Stimulated activated CD8-positive, alpha-beta memory T cell treated with anti-CD3 and anti-CD28 coated beads, Interleukin-2, amount 100 ng/mL, for 1 hour (primary cell): Measurements from ENCODE around the gene PPM1L.

ENCODE experiments used
- DNase-seq, 2 donors: peaks; one replicate each; pipeline ENCODE4 v3.0.0-alpha.2; 2020; ENCODE audit warnings: low read depth in 2 of 2

PPM1L gene

DNA sequence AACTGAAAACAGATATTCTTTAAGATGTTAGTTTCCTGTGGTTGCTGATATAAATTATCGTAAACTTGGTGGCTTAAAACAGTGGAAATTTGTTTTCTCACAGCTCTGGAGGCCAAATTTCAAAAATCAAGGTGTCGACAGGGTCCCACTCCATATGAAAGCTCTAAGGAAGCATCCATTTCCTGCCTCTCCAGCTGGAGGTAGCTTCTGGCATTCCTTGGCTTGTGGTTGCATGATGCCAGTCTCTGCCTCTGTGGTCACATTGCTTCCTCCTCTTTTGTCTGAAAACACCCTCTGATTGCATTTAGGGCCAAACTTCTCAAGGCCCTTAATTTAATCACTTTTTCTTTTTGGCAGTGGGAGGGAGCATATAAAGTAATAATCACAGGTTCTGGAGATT is 96.8 kb downstream of the PPM1L start:
- DNase-seq, result no peak

DNA sequence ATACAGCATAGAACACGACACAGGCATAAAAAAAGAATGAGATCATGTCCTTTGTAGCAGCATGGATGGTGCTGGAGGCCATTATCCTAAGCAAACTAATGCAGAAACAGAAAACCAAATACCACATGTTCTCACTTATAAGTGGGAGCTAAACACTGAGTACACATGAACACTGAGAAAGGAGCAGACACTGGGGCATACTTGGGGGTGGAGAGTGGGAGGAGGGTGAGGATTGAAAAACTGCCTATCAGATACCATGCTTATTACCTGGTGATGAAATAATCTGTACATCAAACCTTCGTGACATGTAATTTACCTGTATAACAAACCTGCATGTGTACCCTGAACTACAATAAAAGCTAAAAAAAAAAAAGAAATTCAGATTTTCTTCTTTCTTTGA is 100.4 kb downstream of the PPM1L start:
- no peak for DNase-seq

DNA sequence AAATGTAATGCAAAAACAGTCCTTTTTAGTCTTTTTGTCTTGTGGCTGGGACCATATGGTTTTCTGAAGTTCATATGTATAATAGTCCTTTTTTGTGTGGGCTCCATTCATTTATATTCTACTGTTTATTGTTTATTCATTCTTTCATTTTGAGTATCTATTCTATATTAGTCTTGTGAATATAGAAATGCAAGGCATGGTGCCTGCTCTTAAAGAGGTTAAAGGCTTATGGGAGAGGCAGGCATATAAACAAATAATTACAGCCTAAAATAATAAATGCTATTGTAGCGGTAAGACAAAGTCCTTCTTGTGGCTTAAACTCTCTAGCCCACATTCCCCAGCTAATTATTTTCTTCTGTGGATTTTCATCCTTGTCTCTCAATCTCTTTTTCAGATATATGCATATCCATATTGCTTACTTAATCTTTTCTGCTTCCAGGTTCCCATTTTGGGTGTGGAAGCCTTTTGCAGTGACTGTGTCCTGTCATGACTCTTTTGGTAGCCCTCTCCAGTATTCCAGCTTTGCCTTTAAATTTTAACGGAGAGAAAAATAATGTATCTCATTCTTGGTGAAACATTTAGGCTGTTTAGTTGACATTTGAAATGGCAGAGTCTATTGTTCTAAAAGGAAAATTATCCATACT is 101.6 kb downstream of the PPM1L start:
- no peak for DNase-seq

DNA sequence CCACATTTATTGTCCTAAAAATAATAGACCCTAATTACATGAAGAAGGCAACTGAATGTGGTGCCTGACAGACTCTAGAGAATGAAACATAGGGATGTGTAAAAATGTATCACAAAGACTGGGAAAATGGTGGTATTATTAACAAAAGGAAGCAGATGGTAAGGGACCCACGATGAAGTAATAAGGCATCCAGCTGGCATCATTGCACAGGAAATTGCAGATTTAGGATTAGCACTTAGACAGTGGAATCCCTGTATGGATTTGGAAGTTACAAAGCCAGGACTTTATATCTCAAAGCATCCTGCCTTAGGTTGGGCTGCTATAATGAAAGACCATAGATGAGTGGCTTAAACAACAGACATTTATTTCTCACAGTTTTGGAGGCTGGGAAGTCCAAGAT is 104.3 kb downstream of the PPM1L start:
- DNase-seq, result no peak

DNA sequence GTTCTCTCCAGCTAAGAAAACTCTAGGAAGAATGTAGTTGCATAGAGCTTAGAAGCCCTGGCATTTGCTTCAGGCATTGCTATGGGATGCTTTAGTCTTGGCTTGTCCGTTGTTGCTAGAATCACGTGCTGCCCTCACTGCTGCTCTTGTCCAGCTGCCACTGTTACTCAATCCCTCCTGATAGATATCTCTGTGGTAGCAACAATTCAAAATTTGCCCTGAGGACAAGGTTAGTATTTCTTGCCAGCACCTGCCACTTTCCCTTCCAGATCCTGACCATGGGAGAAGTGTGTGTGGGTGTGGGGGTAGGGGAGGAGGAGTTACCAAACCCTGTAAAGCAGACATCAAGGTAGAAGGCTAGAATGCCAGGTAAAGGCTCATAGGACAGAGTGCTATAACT is 113.8 kb downstream of the PPM1L start:
- DNase-seq, result no peak

DNA sequence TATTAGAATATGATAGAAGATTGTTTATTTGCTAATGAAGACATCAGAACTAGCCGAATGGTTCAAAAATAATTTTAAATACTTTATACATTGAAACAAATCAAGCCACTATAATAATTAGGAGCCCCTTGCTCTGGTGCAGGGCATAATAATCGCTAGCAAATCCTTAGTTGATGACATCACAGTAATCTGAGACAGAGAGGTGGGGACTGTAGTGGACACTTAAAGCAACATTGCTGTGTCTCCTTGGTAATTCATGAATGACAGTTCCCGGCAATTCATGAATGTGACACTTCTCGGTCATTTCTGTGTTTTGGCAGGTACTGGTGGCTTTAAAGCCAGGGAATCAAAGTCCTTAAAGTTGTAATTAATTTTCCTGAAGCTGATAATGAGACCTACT is 114.3 kb downstream of the PPM1L start:
- no peak for DNase-seq

DNA sequence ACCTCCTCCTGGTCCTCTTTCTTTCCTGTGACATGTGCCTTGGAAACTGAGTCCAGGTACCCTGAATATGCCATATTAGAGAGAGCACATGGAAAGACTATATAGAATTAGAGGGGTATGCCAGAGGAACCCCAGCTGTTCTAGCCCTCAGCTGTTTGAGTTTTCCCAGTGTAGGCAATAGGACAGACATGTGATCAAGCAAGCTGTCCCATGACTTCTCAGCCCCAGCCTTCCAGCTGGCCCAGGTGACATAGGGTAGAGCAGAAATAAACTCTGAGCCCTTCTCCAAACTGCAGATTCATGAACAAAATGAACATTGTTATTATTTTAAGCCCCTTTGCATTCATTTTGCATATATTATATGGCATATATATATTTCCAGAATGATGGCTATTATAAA is 118.7 kb downstream of the PPM1L start:
- DNase-seq, result no peak

DNA sequence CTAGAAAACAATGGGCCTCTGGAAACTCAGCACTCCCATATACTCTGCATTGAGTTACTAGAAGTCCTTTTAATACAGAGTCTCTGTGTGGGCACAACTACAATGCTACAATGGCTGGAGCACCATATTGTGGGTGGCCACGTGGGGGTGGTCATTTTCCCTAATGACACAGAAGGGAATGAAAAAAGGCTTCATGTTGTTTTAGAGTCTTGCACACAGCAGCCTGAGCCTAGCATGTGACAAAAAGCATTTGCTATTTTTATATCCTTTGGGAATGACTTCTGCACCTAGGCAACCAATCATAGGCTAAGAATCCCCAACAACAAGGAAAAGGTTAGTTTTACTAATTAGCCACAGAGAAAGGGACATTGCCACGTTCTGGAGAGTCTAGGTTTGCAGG is 120.6 kb downstream of the PPM1L start:
- DNase-seq, result no peak

DNA sequence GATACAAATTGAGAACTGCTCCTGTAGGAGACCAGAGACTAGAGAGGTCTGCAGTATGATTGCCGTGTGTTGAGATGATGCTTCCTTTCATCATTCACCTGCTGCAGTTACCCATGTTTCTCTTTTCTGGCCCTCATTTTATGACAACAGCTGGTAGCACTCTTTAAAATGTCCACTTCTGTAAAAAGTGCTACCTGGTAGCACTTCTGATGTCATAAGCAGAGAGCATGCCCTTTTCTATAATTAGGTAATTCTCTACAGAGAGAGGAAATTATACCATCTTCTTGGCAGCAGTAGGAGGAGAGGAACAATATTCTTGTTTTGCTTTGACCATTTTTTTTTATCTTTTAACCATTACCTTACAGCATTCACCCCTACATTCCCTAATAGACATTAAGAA is 123.8 kb downstream of the PPM1L start:
- DNase-seq, result no peak

DNA sequence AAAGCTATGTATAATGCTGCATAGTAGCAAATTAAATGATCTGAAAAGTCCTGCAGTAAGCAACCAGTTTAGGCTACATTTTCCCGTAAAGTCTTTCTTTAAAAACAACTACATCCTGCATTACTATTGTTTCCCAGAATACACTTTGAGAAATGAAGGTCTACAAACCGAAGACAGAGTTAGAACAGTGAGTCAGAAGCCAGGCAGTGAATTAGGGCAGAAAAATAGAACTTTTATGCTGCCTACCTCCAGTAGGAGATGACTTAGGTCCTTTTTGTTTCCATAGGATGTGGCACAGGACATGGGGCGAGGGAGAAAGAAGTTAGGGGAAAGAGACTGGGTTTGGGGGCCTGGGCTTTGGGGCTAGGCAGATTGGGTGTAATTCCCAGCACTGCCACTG is 127.3 kb downstream of the PPM1L start:
- no peak for DNase-seq

DNA sequence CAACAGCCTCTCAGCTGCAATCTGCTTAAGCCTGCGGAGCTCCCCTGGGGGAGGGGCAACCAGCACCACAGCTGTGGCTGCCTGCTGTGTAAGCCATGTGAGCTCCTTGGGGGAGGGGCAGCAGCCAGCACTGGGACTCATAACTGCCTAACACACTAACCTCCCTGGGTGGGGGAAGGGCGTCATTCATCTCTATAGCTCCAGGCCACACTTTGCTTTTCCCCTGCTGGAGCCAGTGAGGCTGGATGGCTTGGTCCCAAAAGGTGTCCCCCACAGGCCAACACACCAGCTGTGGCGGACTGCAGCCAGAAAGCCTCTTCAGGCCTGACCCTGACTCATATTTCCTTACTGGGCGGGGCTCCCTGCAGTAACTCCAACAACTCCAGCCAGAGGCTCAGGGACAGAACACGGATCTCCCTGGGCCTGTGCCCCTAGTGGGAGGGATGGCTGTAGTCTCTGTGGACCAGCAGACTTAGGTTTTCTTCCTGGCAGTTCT is 129.8 kb downstream of the PPM1L start:
- DNase-seq, result no peak

DNA sequence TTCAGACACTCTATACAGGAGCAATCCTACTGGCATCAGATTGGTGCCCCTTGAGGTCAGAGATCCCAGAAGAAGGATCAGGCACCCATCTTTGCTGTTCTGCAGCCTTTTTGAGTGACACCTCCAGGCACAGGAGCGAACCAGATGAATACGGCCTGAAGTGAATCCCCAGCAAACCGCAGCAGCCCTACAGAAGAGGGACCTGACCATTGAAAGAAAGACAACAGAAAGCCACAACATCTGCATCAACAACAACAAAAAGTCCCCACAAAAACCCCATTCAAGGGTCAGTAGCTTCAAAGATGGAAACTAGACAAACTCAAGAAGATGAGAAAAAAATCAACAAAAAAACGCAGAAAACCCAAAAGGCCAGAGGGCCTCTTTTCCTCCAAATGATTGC is 130.4 kb downstream of the PPM1L start:
- DNase-seq, result no peak

DNA sequence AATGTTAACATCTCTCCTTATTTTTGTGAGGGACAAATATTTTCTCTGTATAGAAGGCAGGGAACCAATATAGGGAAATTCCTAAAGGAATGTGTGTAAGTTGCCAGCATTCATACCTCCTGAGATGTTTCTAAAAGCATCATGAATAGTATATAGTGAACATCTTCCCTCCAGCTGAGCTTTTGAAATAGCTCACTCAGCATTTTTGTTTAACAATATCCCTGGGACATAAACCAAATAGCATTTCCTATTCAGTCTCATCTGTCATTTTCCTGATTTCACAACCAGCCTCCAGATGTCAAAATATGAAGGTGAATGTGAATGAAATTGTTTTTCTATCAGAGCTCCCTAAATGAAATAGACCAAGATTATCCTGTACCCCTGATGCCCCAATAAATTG is 137.2 kb downstream of the PPM1L start:
- DNase-seq, result no peak

DNA sequence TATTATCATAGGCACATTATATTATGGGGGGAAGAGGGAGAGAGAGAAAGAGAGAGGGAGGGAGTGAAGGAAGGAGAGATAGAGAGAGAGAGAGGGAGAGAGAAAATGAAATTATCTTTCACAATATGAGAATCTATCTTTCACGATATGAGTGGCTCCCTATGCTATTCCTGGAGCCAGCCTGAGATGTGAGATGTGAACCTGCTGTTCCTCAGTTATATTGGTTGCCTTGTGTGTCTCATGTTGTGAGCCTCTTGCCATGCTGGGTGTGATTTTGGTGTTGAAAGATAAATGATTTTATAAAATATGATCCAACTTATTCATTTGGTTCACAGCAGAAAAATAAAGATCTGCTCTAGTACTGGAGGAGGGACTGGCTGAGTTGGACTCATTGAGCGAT is 148.7 kb downstream of the PPM1L start:
- DNase-seq, result no peak

DNA sequence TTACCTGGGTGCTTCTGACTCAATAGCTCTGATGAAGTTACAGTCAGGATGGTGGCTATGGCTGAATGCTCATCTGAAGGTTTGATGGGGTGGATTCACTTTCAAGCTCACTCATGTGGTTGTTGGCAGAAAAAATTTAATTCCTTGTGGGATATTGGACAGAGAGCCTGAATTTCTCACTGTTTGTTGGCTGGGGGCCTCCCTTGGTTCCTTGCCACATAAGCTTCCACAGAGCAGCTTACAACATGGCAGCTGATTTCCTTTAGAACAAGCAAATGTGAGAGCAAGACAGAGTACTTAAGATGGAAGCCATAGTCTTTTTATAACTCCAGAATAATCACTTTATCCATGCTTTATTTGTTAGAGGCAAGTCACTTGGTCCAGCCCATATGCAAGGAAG is 150.6 kb downstream of the PPM1L start:
- no peak for DNase-seq

DNA sequence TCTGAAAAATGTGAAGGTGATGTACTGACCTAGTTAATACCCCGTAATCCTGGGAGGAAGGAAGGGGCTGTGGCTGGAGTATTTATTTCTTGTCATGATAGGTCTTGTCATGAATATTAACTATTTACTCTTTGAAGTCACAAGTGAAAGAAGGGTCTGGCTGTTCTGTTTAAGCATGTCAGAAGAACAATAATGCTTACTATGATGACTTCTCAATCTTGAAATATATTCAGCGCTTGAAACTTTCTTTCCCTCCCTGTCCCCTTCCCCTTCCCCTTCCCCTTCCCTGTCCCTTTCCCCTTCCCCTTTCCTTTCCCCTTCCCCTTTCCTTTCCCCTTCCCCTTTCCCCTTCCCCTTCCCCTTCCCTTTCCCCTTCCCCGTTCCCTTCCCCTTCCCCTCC is 153.9 kb downstream of the PPM1L start:
- no peak for DNase-seq

DNA sequence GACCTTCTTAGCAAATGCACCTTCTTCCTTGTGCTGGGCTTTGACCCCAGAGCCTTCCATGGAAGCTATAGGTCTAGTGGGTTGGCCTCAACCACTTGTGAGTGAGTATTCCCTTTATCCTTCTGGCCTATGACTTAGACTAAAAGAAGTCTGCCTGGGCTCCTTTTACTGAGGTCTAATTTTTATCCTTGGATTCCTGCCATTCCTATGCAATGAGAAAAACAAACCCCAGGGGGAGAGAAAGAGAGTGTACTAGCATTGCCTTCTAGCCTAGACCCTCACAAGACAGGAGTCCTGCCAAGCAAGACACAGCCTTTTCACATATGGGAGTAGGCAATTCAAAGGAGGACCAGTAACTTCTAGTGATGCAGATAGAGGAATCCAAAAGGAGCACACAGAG is 155.4 kb downstream of the PPM1L start:
- no peak for DNase-seq

DNA sequence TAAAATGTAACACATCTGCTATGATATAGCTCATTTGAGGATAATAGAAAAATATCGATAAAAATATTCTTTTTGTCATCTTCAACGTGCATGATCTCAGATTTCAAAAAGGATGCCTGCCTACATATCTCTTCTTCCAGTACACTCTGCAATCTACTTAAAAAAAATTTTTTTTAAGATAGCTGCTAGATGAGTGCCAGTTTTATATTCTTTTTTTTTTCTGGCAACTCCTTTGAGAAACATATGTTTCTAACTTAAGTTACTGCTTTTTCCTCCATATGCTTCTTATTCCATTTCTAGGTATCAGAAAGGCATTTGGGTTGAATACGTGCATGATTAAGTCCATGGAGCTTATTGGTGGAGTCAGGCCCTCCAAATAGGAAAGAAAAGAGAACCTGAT is 160.4 kb downstream of the PPM1L start:
- no peak for DNase-seq

DNA sequence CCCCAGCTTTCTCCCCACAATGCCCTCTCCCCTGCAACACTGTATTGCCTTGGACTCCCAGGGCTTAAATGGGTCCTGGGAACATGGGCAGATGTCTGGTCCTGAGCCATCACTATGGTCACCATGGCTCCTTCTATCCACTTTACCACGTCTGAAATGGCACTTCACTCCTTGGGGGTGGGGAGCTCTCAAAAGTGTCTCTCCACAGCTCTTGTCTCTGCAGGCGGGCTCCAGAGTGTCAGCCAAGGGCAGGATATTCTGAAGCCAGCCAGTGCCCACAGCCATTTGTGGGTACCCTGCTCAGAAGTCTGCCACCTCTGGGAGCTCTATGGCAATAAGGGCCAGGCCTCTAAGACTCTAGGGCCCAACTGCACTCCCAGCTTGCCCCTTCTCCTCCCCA is 163.9 kb downstream of the PPM1L start:
- no peak for DNase-seq

DNA sequence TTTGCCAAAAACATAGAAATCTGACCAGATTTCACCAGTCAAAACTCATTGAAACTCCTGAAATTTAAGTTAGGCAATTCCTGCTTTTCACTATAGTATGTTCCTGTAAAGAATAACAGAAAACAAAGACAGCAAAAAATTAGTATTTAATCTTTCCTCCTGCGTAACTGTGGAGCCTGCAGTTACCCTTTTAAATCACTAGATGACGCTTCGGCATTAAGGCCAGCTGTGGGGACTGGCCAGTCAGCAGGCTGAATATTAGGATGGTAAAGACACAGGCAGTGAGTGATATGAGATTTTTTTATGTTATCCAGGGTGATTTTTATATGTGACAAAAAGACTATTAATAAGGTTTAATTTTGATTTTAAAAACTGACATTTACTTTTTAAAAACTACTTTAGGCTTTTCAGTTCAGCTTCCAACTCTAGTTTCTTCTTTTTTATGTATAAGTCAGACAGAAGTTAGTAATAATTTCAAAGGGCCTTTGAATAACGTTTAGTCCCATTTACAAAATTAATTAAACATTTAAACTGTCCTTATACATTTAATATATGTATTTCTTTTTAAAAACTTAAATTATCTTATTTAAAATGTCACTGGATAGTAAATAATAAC is 165.1 kb downstream of the PPM1L start:
- DNase-seq, result no peak

DNA sequence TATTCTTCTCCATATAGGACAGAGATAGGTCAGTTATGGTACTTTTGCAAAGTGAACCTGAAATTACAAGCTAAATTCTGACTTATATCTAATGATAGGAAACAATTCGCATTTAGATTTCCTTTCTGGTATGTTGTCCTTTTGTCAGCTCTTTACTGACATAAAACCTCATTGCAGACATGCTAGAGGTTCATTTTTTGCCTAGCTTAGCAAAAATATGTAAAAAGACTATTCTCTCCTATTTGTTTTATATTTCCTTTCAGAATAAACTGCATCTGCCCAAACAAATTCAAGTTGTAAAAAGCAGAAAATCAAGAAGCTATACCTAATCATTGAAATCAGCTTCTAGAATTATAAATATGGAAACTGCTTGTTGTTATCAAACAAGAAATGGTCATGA is 168.7 kb downstream of the PPM1L start:
- no peak for DNase-seq

DNA sequence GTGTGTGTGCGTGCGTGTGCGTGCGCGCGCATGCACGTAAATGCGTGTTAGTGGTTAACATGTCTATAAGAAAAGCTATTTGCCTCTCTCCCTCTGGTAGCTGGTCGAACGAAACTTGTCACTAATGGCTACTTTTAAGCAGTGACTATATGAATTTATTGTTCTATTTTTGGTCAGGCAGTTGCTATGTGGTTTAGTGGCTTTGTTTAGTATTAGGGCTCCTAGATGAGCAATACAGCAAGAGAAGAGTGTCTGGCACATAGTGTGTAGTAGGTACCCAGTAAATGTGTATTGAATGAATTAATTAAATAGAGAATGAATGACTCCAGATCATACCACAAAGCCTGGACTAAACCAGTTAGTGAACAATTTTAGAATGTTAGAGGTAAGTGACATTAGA is 171.6 kb downstream of the PPM1L start:
- DNase-seq, result no peak

DNA sequence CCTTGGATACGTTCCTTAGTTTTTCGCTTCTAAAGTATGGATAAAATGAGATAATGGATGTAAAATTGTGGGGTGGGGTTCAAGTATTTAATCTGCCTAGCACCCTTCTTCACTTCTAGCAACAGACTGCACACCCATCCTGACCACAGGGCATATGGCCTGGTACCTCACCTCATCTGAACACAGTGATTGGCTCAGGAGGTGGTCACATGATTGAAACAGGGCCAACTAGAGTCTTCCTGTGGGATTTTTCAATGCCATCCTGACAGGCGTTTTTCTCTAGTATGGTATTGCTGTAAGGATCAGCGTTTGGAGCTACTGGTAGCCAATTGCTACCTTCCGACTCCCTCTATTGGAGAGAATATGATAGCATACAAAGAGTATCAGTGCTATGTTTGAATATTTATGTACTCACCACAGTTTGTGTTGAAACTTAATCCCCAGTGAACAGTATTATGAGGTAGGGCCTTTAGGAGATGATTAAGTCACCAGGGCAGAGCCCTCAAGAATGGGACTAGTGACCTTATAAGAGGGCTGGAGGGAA is 172.2 kb downstream of the PPM1L start:
- DNase-seq, result no peak

DNA sequence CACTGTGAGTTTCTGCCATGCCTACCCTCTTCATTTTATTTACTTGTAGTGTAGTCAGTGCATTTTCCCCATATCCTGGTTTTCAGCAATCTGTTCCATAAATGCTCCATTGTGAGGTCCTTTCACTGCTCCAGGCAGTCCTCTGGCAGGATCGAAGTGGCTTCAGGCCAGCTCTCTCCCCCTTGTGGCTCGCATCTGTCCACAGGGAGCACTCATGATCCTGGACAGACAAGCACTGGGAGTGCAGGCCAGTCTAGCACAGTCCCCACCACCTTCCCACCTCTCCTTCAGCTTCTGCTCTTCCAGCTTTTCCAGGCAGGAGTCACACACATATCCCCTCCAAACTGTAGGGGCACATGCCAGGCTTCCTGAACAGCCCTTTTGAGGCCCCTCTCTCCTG is 173.6 kb downstream of the PPM1L start:
- DNase-seq, result no peak
